WTC11 (cell line): Measurements from ENCODE around the gene SMAD5. TPM values are rescaled to one million over a fixed set of nuclear protein-coding genes. Genes with fewer than 3 reads are reported as not detected.
A peak's percentile ranks its signal among the peaks of the same experiment; 100 is the strongest.

Experiments
- ATAC-seq: fragments of 200-7000 bp; cut with Tn5 transposase; 2 replicates; pipeline ENCODE4 v1.10.0; 2021; ENCODE audit warnings: mild to moderate bottlenecking, moderate library complexity
- CTCF ChIA-PET: fragments of 300-600 bp; sonication (Branson Sonifier 250); formaldehyde crosslinking; loops from one replicate; lab custom pipeline; 2021; ENCODE audit warnings: antibody characterized with exemption; lab: Charles Lee
- POLR2A ChIA-PET: fragments of 350-600 bp; sonication (Branson Sonifier 250); formaldehyde crosslinking; loops from one replicate; lab custom pipeline; 2021; ENCODE audit warnings: antibody characterized with exemption; lab: Charles Lee
- DNase-seq: peaks from one replicate; pipeline ENCODE4 v3.0.0; 2021; ENCODE audit warnings: low spot score
- H3K27ac Mint-ChIP-seq: 2 replicates; pipeline ENCODE4 v1.8.0; 2021; ENCODE audit warnings: mixed read lengths
- H3K27me3 Mint-ChIP-seq: 2 replicates; pipeline ENCODE4 v1.8.0; 2021; ENCODE audit warnings: low read depth, mild to moderate bottlenecking, moderate library complexity, mixed read lengths
- H3K36me3 Mint-ChIP-seq: 2 replicates; pipeline ENCODE4 v1.8.0; 2021; ENCODE audit warnings: mixed read lengths
- H3K4me1 Mint-ChIP-seq: 2 replicates; pipeline ENCODE4 v1.8.0; 2022; ENCODE audit warnings: mixed read lengths
- H3K4me3 Mint-ChIP-seq: 2 replicates; pipeline ENCODE4 v1.8.0; 2021; ENCODE audit warnings: mild to moderate bottlenecking, moderate library complexity, mixed read lengths
- H3K9me3 Mint-ChIP-seq: 2 replicates; pipeline ENCODE4 v1.8.0; 2021; ENCODE audit warnings: mixed read lengths
- CREM ChIP-seq: sonication (generic); formaldehyde crosslinking; IDR thresholded peaks from 2 replicates; pipeline ENCODE4 v1.8.1; 2022; ENCODE audit warnings: mild to moderate bottlenecking, missing genetic modification reagents, moderate library complexity
- GTF2I ChIP-seq: fragments of 250-450 bp; sonication (Bioruptor Pico); conservative IDR thresholded peaks from 2 replicates; pipeline ENCODE4 v1.4.0; 2021; ENCODE audit warnings: mild to moderate bottlenecking
- JUN ChIP-seq: sonication (generic); formaldehyde crosslinking; IDR thresholded peaks from 2 replicates; pipeline ENCODE4 v1.8.0; 2023; ENCODE audit warnings: mild to moderate bottlenecking, missing genetic modification reagents
- KAT7 ChIP-seq: sonication (generic); formaldehyde crosslinking; IDR thresholded peaks from 2 replicates; pipeline ENCODE4 v1.8.1; 2023; ENCODE audit warnings: missing genetic modification reagents, mild to moderate bottlenecking, borderline replicate concordance
- OVOL2 ChIP-seq: fragments of 250-450 bp; sonication (Bioruptor Pico); IDR thresholded peaks from 2 replicates; pipeline ENCODE4 v1.9.0; 2021; ENCODE audit warnings: mild to moderate bottlenecking, borderline replicate concordance
- SMAD4 ChIP-seq: sonication (generic); formaldehyde crosslinking; IDR thresholded peaks from 2 replicates; pipeline ENCODE4 v1.8.0; 2022; ENCODE audit warnings: mild to moderate bottlenecking, missing genetic modification reagents
- SOX15 ChIP-seq: fragments of 250-450 bp; sonication (Bioruptor Pico); IDR thresholded peaks from 2 replicates; pipeline ENCODE4 v1.9.0; 2021; ENCODE audit warnings: mild to moderate bottlenecking
- SP1 ChIP-seq: sonication (generic); formaldehyde crosslinking; conservative IDR thresholded peaks from 2 replicates; pipeline ENCODE4 v1.8.1; 2022; ENCODE audit warnings: missing genetic modification reagents
- TEAD1 ChIP-seq: sonication (generic); formaldehyde crosslinking; IDR thresholded peaks from 2 replicates; pipeline ENCODE4 v1.8.0; 2022; ENCODE audit warnings: mild to moderate bottlenecking, missing genetic modification reagents
- ZBTB21 ChIP-seq: sonication (generic); formaldehyde crosslinking; IDR thresholded peaks from 2 replicates; pipeline ENCODE4 v1.8.1; 2023; ENCODE audit warnings: mild to moderate bottlenecking, missing genetic modification reagents, borderline replicate concordance
- ZNF263 ChIP-seq: sonication (generic); formaldehyde crosslinking; IDR thresholded peaks from 2 replicates; pipeline ENCODE4 v1.8.1; 2022; ENCODE audit warnings: low read depth, mild to moderate bottlenecking, moderate library complexity, missing genetic modification reagents
- ZNF671 ChIP-seq: fragments of 250-450 bp; sonication (Bioruptor Pico); IDR thresholded peaks from 2 replicates; pipeline ENCODE4 v1.8.0; 2021; ENCODE audit warnings: mild to moderate bottlenecking
- total RNA-seq: library from RNA; stranded (reverse); gene quantifications from 3 replicates; pipeline ENCODE4 v1.2.3, GENCODE V29; 2021
- TF ChIP-seq, protein P1 (sequence below): sonication (generic); formaldehyde crosslinking; IDR thresholded peaks from 2 replicates; pipeline ENCODE4 v1.8.1; 2023; ENCODE audit warnings: mild to moderate bottlenecking, missing genetic modification reagents
- TF ChIP-seq, protein P2 (sequence below): sonication (generic); formaldehyde crosslinking; conservative IDR thresholded peaks from 2 replicates; pipeline ENCODE4 v1.8.1; 2022; ENCODE audit warnings: mild to moderate bottlenecking, missing genetic modification reagents
- TF ChIP-seq, protein P3 (sequence below): sonication (generic); formaldehyde crosslinking; IDR thresholded peaks from 2 replicates; pipeline ENCODE4 v1.8.0; 2022; ENCODE audit warnings: mild to moderate bottlenecking, missing genetic modification reagents
- TF ChIP-seq, protein P4 (sequence below): fragments of 250-450 bp; sonication (Bioruptor Pico); IDR thresholded peaks from 2 replicates; pipeline ENCODE4 v1.9.0; 2021; ENCODE audit warnings: moderate library complexity, mild to moderate bottlenecking, inconsistent platforms, borderline replicate concordance
- TF ChIP-seq, protein P5 (sequence below): fragments of 250-450 bp; sonication (Bioruptor Pico); IDR thresholded peaks from 2 replicates; pipeline ENCODE4 v1.9.0; 2021; ENCODE audit warnings: mild to moderate bottlenecking, borderline replicate concordance
- TF ChIP-seq, protein P6 (sequence below): sonication (generic); formaldehyde crosslinking; IDR thresholded peaks from 2 replicates; pipeline ENCODE4 v1.8.1; 2023; ENCODE audit warnings: mild to moderate bottlenecking, missing genetic modification reagents, moderate library complexity

Gene SMAD5
- total RNA-seq, 1 experiment from 2014 or later, result 65.2 TPM

DNA sequence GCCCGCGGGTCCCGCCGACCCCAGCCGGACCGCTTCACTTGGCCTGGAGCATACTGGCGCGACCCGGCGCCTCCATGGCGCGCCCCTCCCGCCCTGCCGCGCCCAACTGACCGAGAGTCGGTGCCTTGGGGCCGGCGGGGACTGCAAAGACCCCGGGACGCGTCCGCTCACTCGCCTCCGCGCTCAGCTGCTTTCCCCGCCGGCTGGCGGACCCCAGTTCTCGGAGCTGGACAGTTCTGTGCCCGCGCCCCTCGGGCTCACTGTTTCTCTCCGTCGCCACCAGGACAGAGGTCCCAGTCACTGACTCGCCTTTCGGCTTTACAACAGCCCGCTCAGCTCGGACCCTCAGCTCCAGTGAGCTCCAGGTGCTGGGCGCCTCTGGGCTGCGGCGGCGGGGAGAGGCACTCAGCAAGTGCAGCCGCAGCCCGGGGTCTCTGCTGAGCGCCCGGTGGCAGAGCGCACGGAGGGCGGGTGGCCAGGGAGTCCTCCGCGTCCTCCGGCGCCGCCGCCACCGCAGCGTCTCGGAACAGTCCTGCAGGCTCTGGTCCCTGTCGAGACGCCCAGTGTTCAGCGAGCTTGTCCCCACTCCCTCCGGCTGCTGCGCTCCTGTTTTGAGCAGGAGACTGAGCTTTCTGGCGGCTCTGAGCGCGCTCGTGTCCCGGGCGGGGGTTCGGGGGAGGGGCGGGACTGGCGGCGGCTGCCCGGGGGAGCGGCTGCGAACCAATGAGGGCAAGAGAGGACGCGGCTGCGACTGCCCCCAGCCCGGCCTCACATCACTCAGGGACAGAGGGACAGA, 60.1 kb downstream of the SMAD5 start, which contains the start of gene SMIM32:
Gene SMIM32, minus strand, starts transcription at position 637 of the 796 bp plus-strand sequence. CDS start 638 bp downstream, outside the sequence.
- Mint-ChIP-seq H3K9me3 (no peaks in the 10 kb centered on the region), H3K36me3 (peaks cover 3% of the 10 kb centered on the region), H3K4me3 (peak within 1 kb of the TSS; percentile 71), H3K27me3 (peaks cover 89% of the 10 kb centered on the region), H3K4me1 (peaks cover 14% of the 10 kb centered on the region), H3K27ac (no peak within 1 kb of the TSS)
- POLR2A ChIA-PET, result no interaction called here
- TF ChIP-seq OVOL2 (no peak), SP1 (CRISPR knock-in tag) (no peak), SMAD4 (CRISPR knock-in tag) (no peak), CREM (no peak), ZNF671 (no peak)
- TF ChIP-seq, protein P1, sequence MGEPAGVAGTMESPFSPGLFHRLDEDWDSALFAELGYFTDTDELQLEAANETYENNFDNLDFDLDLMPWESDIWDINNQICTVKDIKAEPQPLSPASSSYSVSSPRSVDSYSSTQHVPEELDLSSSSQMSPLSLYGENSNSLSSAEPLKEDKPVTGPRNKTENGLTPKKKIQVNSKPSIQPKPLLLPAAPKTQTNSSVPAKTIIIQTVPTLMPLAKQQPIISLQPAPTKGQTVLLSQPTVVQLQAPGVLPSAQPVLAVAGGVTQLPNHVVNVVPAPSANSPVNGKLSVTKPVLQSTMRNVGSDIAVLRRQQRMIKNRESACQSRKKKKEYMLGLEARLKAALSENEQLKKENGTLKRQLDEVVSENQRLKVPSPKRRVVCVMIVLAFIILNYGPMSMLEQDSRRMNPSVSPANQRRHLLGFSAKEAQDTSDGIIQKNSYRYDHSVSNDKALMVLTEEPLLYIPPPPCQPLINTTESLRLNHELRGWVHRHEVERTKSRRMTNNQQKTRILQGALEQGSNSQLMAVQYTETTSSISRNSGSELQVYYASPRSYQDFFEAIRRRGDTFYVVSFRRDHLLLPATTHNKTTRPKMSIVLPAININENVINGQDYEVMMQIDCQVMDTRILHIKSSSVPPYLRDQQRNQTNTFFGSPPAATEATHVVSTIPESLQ (CRISPR knock-in tag), result no peak
- peak; percentile 59 for DNase-seq
- CTCF ChIA-PET, result interaction anchor here (0.7 to 6.9 kb wide), 10 partner anchors 10 to 493 kb away, joined by 3 to 55 read pairs (median 4); partner anchors contain the start of gene TGFBI
- ATAC-seq, result peak; percentile 47

DNA sequence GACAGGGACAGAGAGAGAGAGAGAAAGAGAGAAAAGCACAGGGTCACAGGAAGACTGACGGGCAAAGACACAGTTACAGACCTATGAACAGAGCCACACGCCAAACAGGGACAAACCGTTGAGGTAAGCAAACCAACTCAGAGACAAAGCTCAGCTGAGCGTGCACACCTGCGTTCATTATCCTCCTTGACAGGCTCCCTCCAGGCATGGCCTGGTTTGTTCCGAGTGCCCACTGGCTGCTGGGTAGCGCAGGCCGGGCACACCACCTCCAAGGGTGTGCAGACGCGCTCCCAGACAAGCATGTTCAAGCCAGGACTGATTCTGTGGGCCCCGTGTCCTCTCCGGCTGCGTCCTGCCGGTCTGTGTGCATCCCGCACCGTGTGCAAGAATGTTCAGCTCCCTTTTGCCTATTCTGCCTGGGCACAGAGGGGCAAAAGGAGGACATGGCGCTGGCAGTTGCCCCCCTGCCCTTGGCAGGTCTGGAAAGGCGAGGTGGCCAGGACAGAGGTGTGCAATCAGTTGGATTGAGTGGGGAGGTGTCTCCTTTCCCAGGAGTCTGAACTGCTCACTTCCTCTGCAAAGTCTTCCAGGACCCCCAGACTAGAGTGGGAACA, 60.8 kb downstream of the SMAD5 start:
- no peak for ATAC-seq
- Mint-ChIP-seq H3K27me3 (peaks cover 96% of the 10 kb centered on the region), H3K4me1 (peaks cover 14% of the 10 kb centered on the region), H3K36me3 (no peaks in the 10 kb centered on the region), H3K27ac (no peak overlapping the region)
- TF ChIP-seq ZNF263 (no peak), ZNF671 (no peak), KAT7 (CRISPR knock-in tag) (no peak), SOX15 (CRISPR knock-in tag) (no peak), JUN (CRISPR knock-in tag) (no peak), TEAD1 (CRISPR knock-in tag) (no peak), ZBTB21 (no peak), GTF2I (CRISPR knock-in tag) (no peak)
- TF ChIP-seq, protein P2, sequence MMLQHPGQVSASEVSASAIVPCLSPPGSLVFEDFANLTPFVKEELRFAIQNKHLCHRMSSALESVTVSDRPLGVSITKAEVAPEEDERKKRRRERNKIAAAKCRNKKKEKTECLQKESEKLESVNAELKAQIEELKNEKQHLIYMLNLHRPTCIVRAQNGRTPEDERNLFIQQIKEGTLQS (CRISPR knock-in tag), result no peak
- TF ChIP-seq, protein P3, sequence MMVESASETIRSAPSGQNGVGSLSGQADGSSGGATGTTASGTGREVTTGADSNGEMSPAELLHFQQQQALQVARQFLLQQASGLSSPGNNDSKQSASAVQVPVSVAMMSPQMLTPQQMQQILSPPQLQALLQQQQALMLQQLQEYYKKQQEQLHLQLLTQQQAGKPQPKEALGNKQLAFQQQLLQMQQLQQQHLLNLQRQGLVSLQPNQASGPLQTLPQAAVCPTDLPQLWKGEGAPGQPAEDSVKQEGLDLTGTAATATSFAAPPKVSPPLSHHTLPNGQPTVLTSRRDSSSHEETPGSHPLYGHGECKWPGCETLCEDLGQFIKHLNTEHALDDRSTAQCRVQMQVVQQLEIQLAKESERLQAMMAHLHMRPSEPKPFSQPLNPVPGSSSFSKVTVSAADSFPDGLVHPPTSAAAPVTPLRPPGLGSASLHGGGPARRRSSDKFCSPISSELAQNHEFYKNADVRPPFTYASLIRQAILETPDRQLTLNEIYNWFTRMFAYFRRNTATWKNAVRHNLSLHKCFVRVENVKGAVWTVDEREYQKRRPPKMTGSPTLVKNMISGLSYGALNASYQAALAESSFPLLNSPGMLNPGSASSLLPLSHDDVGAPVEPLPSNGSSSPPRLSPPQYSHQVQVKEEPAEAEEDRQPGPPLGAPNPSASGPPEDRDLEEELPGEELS (CRISPR knock-in tag), result no peak
- TF ChIP-seq, protein P4, sequence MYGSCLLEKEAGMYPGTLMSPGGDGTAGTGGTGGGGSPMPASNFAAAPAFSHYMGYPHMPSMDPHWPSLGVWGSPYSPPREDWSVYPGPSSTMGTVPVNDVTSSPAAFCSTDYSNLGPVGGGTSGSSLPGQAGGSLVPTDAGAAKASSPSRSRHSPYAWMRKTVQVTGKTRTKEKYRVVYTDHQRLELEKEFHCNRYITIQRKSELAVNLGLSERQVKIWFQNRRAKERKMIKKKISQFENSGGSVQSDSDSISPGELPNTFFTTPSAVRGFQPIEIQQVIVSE (CRISPR knock-in tag), result no peak
- TF ChIP-seq, protein P1 (CRISPR knock-in tag), result no peak
- TF ChIP-seq, protein P5, sequence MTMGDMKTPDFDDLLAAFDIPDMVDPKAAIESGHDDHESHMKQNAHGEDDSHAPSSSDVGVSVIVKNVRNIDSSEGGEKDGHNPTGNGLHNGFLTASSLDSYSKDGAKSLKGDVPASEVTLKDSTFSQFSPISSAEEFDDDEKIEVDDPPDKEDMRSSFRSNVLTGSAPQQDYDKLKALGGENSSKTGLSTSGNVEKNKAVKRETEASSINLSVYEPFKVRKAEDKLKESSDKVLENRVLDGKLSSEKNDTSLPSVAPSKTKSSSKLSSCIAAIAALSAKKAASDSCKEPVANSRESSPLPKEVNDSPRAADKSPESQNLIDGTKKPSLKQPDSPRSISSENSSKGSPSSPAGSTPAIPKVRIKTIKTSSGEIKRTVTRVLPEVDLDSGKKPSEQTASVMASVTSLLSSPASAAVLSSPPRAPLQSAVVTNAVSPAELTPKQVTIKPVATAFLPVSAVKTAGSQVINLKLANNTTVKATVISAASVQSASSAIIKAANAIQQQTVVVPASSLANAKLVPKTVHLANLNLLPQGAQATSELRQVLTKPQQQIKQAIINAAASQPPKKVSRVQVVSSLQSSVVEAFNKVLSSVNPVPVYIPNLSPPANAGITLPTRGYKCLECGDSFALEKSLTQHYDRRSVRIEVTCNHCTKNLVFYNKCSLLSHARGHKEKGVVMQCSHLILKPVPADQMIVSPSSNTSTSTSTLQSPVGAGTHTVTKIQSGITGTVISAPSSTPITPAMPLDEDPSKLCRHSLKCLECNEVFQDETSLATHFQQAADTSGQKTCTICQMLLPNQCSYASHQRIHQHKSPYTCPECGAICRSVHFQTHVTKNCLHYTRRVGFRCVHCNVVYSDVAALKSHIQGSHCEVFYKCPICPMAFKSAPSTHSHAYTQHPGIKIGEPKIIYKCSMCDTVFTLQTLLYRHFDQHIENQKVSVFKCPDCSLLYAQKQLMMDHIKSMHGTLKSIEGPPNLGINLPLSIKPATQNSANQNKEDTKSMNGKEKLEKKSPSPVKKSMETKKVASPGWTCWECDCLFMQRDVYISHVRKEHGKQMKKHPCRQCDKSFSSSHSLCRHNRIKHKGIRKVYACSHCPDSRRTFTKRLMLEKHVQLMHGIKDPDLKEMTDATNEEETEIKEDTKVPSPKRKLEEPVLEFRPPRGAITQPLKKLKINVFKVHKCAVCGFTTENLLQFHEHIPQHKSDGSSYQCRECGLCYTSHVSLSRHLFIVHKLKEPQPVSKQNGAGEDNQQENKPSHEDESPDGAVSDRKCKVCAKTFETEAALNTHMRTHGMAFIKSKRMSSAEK (CRISPR knock-in tag), result no peak
- TF ChIP-seq, protein P6, sequence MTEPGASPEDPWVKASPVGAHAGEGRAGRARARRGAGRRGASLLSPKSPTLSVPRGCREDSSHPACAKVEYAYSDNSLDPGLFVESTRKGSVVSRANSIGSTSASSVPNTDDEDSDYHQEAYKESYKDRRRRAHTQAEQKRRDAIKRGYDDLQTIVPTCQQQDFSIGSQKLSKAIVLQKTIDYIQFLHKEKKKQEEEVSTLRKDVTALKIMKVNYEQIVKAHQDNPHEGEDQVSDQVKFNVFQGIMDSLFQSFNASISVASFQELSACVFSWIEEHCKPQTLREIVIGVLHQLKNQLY (CRISPR knock-in tag), result no peak
- TF ChIP-seq, all 79 proteins: peak for 0
- Mint-ChIP-seq H3K9me3 (no peaks in the 10 kb centered on the region), H3K4me3 (peak overlapping the region; percentile 71)
- CTCF ChIA-PET, result interaction anchor here (0.7 to 6.9 kb wide), 5 partner anchors 17 to 493 kb away, joined by 3 to 55 read pairs (median 4); partner anchors contain the start of gene TGFBI
- DNase-seq, result no peak
- POLR2A ChIA-PET, result no interaction called here
